GM12873 (cell line): ENCODE results near the gene DIP2C.

Experiments
- TF ChIP-seq, protein P1 (sequence below): IDR thresholded peaks from 2 replicates; pipeline ENCODE4 v1.5.1; 2012; ENCODE audit warnings: low read depth, mild to moderate bottlenecking, moderate library complexity, low read length, control low read depth; ENCODE audit not compliant: insufficient read depth; ENCODE audit errors: missing control alignments

Gene DIP2C

DNA sequence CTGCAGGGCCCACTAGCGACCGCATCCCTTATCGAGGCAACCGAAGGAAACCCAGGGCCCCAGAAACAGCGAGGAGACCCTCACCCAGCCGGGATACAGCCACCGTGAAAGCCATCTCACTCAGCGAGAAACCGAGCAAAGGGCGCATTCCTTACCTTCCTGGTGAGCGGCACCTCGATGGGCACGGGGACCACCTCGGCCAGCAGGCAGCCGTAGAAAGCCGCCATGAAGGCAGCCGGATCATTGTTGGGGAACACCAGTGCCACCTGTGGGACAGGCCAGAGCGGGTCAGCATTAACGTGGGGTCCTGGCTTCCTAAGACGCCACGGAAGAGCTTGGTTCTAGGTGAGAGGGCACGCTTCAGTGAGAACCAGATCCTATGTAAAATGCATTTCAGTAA, 290.5 kb downstream of the DIP2C start:
- TF ChIP-seq, protein P1, sequence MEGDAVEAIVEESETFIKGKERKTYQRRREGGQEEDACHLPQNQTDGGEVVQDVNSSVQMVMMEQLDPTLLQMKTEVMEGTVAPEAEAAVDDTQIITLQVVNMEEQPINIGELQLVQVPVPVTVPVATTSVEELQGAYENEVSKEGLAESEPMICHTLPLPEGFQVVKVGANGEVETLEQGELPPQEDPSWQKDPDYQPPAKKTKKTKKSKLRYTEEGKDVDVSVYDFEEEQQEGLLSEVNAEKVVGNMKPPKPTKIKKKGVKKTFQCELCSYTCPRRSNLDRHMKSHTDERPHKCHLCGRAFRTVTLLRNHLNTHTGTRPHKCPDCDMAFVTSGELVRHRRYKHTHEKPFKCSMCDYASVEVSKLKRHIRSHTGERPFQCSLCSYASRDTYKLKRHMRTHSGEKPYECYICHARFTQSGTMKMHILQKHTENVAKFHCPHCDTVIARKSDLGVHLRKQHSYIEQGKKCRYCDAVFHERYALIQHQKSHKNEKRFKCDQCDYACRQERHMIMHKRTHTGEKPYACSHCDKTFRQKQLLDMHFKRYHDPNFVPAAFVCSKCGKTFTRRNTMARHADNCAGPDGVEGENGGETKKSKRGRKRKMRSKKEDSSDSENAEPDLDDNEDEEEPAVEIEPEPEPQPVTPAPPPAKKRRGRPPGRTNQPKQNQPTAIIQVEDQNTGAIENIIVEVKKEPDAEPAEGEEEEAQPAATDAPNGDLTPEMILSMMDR: no peak

DNA sequence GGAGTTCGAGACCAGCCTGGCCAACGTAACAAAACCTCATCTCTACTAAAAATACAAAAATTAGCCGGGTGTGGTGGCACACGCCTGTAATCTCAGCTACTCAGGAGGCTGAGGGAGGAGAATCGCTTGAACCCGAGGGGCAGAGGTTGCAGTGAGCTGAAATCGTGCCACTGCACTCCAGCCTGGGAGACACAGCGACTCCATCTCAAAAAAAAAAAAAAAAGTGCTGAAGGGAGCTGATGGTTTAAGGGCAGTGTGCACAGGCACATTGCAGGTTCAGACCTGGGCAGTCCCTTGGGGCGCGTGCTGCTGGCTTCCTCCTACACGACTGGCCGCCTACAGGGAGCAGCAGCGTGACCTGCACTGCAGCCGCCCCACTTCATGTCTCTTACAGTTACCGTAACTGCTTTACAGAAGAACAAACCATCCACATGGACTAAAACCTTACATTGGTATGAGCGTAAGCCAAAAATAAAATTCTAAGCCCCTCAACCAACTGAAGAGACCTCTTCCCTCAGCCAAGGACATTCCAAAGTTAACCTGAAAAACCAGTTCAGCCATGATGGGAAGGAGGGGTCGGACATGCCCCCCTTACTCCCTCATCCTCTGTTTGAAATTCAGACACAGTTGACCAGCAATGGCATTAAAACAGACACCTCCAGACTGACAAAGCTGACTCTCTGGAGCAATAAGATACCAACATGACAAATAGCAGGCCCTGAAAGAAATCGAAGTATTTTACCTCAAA, 292.0 kb downstream of the DIP2C start:
- TF ChIP-seq, protein P1: no peak

DNA sequence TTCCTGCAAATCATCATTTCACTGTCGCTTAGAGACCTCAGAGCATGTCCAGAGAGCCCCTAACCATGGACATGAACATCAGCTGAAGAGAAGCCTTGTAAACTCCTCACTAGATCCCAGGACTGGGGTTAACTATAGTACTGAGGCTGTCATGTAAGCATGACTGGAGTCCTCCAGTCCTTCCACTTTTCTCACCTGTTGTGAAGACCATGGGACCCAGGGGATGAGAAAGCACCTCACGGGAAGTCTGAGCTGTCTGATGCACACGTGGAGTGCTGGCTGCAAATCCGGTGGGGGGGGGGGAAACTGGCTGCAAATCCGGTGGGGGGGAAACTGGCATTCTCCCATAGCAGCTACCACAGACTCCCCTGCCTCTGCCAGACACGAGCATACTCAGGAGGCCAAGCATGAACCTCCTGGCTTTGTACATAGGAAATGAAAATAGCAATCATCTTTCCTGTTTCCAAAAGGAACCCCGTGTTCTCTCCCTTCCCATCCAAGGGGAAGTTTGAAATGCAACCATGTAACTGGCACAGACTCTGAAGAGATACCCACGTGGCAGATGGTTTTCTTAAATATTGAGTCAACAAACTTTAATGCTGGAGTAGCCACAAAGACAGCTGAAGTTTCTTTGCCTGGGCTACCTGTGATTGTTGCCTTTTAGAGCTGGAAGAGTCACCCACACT, 292.8 kb downstream of the DIP2C start:
- TF ChIP-seq, protein P1: no peak

DNA sequence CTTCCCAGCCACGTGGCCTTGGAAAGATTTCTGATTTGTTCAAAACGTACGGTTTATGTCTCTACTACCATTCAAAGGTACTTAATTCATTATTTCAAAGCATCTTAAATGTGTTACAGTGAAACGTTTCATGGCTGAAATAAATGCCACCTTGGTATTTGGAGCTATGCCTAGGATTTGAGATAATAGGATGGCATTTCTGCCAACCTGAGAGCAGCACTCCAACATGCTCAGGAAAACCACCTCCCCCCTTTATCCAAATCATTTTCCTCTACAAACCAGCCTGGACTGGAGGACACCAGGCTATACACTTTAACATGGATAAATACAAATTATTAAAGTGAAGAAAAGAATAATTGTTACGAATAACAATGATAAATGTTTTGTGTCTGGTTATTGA, 293.4 kb downstream of the DIP2C start:
- TF ChIP-seq, protein P1: no peak

DNA sequence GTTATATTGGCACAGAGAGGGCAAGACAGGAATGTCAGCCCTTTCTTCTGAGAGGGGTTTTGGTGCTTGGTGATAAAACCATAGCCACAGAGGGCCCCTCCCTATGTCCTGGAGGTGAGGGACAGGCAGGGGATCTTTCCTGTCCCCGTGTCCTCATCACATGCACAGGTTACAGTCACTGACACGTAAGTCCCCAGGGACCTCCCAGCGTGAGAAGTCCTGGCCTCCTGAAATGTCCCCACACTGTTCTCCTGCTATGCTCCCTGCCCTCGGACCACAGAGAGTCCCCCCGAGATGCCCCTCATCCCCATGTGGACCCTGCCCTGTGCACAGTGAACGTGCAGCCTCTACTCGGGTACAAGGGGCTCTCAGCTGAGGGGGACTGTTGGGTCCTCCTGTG, 293.8 kb downstream of the DIP2C start:
- TF ChIP-seq, protein P1: no peak

DNA sequence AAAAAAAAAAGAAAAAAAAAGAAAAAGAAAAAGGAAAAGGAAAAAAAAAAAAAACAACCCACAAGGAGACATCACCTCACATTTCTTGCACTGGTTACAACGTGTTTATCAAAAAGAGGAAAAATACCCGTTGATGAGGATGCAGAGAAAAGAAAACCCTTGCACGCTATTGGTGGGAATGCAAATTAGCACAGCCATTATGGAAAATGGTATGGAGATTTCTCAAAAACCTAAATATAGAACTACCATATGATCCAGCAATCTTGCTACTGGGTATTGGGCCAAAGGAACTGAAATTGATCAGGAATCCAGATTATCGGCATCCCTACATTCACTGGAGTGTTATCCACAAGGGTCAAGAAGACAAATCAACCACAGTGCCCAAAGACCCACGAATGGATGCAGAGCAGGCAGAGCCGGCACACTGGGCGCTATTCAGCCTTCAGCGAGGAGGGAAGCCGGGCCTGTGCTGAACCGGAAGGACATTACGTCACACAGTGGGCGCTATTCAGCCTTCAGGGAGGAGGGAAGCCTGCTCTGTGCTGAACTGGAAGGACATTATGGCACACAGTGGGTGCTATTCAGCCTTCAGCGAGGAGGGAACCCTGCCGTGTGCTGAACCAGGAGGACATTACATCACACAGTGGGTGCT, 295.6 kb downstream of the DIP2C start:
- TF ChIP-seq, protein P1: no peak

DNA sequence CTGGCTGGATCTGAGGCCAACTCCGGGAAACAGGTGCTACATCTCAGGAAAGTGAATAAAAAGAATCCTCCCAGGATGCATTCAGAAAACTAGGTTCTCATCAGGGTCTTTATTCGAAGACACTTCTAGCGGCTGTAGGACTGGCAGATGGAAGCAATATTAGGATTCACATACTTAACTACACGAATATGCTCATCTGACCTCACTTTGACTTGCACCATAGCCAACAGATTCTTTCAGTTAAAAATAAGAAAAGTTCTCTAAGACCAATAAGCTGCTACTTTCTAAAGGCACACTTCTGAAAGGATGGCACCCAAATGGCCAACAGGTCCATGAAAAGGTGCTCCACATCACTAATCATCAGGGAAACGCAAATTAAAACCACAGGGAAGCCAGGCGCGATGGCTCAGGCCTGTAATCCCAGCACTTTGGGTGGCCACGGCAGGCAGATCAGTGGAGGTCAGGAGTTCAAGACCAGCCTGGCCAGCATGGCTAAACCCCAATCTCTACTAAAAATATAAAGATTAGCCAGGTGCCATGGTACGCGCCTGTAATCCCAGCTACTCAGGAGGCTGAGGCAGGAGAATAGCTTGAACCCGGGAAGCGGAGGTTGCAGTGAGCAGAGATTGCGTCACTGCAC, 296.2 kb downstream of the DIP2C start:
- TF ChIP-seq, protein P1: no peak
